ENCODE measurements around the gene CGB2.

DNA sequence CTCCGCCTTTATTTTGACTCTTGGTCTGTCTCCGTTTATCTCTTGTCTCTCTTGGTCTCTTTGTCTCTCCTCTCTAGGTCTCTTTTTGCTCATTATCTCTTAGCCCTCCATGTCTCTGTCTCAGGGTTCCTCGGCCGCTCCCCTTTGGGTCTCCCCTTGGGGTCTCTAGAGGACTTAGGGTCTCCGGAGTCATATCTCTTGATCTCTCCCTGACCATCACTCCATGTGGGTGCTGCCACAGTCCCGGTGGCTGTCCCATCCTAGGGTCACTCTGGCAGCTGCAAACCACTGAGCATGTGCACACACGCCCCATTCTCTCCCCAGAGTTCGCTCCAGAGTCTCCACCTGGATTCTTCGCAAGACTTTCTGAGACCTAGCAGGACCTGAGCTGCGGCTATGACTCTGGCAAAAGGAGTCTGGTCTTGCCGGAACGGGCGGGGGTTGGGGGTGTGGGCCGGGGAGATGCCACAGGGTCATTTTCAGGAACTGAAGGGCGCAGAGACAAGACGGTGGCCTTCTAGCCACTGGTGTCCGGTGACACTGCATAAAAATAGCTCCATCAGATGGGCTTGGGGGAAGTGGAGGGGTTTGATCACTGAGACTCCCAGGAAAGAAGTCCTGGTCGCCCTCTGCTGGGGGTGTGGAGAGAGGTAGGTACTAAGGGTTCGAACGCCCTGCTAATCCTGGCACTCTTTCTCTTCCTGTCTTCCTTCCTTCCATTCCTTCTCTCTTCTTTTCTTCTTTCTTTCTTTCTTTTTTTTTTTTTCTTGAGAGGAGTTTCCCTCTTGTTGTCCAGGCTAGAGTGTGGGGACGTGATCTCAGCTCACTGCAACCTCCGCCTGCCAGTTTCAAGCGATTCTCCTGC is 42.1 kb downstream of the CGB2 start:
- no peak for TF ChIP-seq EZH2 (IDR thresholded peaks at IDR 0.05; ENCODE audit: borderline replicate concordance, insufficient read depth, low read length, poor library complexity, severe bottlenecking)
- TF ChIP-seq POLR2AphosphoS5 (IDR thresholded peaks at IDR 0.05), result no peak
- TF ChIP-seq EP300 (conservative IDR thresholded peaks at IDR 0.05; ENCODE audit: poor library complexity, severe bottlenecking), result no peak
- TF ChIP-seq, protein P1, sequence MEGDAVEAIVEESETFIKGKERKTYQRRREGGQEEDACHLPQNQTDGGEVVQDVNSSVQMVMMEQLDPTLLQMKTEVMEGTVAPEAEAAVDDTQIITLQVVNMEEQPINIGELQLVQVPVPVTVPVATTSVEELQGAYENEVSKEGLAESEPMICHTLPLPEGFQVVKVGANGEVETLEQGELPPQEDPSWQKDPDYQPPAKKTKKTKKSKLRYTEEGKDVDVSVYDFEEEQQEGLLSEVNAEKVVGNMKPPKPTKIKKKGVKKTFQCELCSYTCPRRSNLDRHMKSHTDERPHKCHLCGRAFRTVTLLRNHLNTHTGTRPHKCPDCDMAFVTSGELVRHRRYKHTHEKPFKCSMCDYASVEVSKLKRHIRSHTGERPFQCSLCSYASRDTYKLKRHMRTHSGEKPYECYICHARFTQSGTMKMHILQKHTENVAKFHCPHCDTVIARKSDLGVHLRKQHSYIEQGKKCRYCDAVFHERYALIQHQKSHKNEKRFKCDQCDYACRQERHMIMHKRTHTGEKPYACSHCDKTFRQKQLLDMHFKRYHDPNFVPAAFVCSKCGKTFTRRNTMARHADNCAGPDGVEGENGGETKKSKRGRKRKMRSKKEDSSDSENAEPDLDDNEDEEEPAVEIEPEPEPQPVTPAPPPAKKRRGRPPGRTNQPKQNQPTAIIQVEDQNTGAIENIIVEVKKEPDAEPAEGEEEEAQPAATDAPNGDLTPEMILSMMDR (IDR thresholded peaks at IDR 0.05; ENCODE audit: poor library complexity, severe bottlenecking), result no peak
